ENCODE measurements around the gene GRWD1. TPM values are rescaled to one million over a fixed set of nuclear protein-coding genes. Genes with fewer than 3 reads are reported as not detected.

Gene GRWD1
- total and polyA plus RNA-seq, 2 of the 4 experiments (the other 2 are of a cell fraction), result 22.0 to 22.5 TPM

DNA sequence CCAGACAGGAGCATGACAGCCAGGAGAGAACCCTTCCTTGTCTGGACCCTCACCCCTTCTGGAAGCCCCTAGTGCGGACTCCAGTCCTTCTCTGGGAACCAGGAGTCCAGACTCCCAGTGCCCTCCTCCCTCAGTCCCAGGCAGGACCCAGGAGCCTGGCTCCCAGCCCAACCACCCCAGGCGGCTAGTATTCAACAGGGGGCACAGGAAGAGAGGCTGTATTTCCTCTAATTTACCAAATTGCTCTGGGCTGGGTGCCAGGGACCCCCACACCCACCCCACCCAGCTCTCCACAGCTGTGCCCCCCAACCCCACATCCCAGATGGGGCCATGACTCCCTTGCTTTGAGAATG is 49.0 kb upstream of the GRWD1 start:
- Histone ChIP-seq H3K79me1 (ENCODE audit: low read depth in 1 of 2, low read length in 2 of 2) (no peaks in the 10 kb centered on the region), H2BK5ac (ENCODE audit: low read depth, low read length, poor library complexity, severe bottlenecking) (no peak overlapping the region), H3K4me1 (ENCODE audit: control insufficient read depth, insufficient read depth, low read length) (peaks cover 4% of the 10 kb centered on the region; the same call in 1 of the 2 replicates), H2BK15ac (ENCODE audit: low read depth, low read length) (no peak overlapping the region), H3K9me3 (ENCODE audit: control insufficient read depth, insufficient read depth, low read length) (no peaks in the 10 kb centered on the region), H4K91ac (ENCODE audit: insufficient read depth, low read depth, low read length) (no peak overlapping the region), H3K4ac (ENCODE audit: low read depth, low read length) (no peak overlapping the region), H4K8ac (ENCODE audit: low read depth in 2 of 2, low read length in 2 of 2) (no peak overlapping the region), H2AK9ac (replicated peaks; ENCODE audit: low read depth, low read length, poor library complexity) (no peak overlapping the region), H4K5ac (ENCODE audit: low read depth, low read length) (no peak overlapping the region), H4K20me1 (ENCODE audit: insufficient read depth, low read length) (no peaks in the 10 kb centered on the region; the same call in 1 of the 2 replicates), H3K27me3 (ENCODE audit: control insufficient read depth, insufficient read depth, low read length) (peaks cover 54% of the 10 kb centered on the region), H3K9ac (ENCODE audit: low read depth, low read length) (no peak overlapping the region), H3K27ac (ENCODE audit: insufficient read depth, low read length) (no peak overlapping the region), H2AFZ (replicated peaks; ENCODE audit: low read length, poor library complexity) (no peak overlapping the region), H3K9me1 (ENCODE audit: insufficient read depth, low read length) (peaks cover 3% of the 10 kb centered on the region; the same call in 1 of the 2 replicates), H2AK5ac (ENCODE audit: low read depth, low read length) (no peak overlapping the region), H3K18ac (ENCODE audit: low read depth, low read length) (no peak overlapping the region), H2BK120ac (ENCODE audit: low read depth, low read length) (no peak overlapping the region), H3K23ac (ENCODE audit: low read depth, low read length) (no peak overlapping the region), H3K4me3 (ENCODE audit: insufficient read depth, low read depth, low read length) (no peak overlapping the region), H2BK20ac (ENCODE audit: low read depth, low read length) (no peak overlapping the region), H3K56ac (ENCODE audit: extremely low read depth, insufficient read depth, low read length) (no peak overlapping the region), H3K14ac (replicated peaks; ENCODE audit: low read depth, low read length) (no peak overlapping the region), H3K4me2 (ENCODE audit: low read depth, low read length) (no peak overlapping the region), H3K36me3 (ENCODE audit: control insufficient read depth, insufficient read depth, low read length) (no peaks in the 10 kb centered on the region)
- BruUV-seq (replicated peaks), result no TSS peak
- WGBS, 2 experiments (ENCODE audit: extremely low coverage in 2 of 2, insufficient read length in 1 of 2), result no CpG with 5 or more reads among the region's 2 CpGs
- TF ChIP-seq, protein P1, sequence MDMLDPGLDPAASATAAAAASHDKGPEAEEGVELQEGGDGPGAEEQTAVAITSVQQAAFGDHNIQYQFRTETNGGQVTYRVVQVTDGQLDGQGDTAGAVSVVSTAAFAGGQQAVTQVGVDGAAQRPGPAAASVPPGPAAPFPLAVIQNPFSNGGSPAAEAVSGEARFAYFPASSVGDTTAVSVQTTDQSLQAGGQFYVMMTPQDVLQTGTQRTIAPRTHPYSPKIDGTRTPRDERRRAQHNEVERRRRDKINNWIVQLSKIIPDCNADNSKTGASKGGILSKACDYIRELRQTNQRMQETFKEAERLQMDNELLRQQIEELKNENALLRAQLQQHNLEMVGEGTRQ (IDR thresholded peaks at IDR 0.05; ENCODE audit: low read depth, low read length), result no peak
- TF ChIP-seq MAZ (IDR thresholded peaks at IDR 0.05; ENCODE audit: borderline replicate concordance, low read depth, low read length) (no peak), RFX5 (IDR thresholded peaks at IDR 0.05; ENCODE audit: low read depth, low read length) (no peak), MAFK (IDR thresholded peaks at IDR 0.05; ENCODE audit: low read depth, low read length) (no peak), BHLHE40 (IDR thresholded peaks at IDR 0.05; ENCODE audit: low read depth, low read length) (no peak), CEBPB (IDR thresholded peaks at IDR 0.05; ENCODE audit: low read depth, low read length) (no peak), RCOR1 (IDR thresholded peaks at IDR 0.05; ENCODE audit: insufficient replicate concordance, low read length) (no peak), MXI1 (IDR thresholded peaks at IDR 0.05; ENCODE audit: borderline replicate concordance, low read depth, low read length) (no peak), POLR2A (IDR thresholded peaks at IDR 0.05; ENCODE audit: low read depth, low read length) (no peak), SMC3 (IDR thresholded peaks at IDR 0.05; ENCODE audit: low read depth, low read length) (no peak), CHD1 (IDR thresholded peaks at IDR 0.05; ENCODE audit: low read depth, low read length) (no peak), RAD21 (IDR thresholded peaks at IDR 0.05; ENCODE audit: low read length) (no peak), NFE2L2 (IDR thresholded peaks at IDR 0.05; ENCODE audit: low read depth, low read length) (no peak), FOS (IDR thresholded peaks at IDR 0.05; ENCODE audit: low read depth, low read length) (no peak)
- TF ChIP-seq, protein P2, sequence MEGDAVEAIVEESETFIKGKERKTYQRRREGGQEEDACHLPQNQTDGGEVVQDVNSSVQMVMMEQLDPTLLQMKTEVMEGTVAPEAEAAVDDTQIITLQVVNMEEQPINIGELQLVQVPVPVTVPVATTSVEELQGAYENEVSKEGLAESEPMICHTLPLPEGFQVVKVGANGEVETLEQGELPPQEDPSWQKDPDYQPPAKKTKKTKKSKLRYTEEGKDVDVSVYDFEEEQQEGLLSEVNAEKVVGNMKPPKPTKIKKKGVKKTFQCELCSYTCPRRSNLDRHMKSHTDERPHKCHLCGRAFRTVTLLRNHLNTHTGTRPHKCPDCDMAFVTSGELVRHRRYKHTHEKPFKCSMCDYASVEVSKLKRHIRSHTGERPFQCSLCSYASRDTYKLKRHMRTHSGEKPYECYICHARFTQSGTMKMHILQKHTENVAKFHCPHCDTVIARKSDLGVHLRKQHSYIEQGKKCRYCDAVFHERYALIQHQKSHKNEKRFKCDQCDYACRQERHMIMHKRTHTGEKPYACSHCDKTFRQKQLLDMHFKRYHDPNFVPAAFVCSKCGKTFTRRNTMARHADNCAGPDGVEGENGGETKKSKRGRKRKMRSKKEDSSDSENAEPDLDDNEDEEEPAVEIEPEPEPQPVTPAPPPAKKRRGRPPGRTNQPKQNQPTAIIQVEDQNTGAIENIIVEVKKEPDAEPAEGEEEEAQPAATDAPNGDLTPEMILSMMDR (conservative IDR thresholded peaks at IDR 0.05; ENCODE audit: low read depth, low read length), result no peak
- TF ChIP-seq, protein P3, sequence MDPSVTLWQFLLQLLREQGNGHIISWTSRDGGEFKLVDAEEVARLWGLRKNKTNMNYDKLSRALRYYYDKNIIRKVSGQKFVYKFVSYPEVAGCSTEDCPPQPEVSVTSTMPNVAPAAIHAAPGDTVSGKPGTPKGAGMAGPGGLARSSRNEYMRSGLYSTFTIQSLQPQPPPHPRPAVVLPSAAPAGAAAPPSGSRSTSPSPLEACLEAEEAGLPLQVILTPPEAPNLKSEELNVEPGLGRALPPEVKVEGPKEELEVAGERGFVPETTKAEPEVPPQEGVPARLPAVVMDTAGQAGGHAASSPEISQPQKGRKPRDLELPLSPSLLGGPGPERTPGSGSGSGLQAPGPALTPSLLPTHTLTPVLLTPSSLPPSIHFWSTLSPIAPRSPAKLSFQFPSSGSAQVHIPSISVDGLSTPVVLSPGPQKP (IDR thresholded peaks at IDR 0.05; ENCODE audit: borderline replicate concordance, low read depth, low read length), result no peak
- ChIA-PET POLR2A (ENCODE audit: unreplicated experiment) (no interaction called here), CTCF (no interaction called here)
- in situ Hi-C loops (cut with MboI; ENCODE audit: low sequenced_read_pairs) (no loop called here), intact Hi-C loops (cut with micrococcal nuclease) (loop anchor here (10.0 kb wide), 1 partner anchor 72 kb away; the partner anchor contains the start of gene EMP3), dilution Hi-C loops (cut with HindIII; ENCODE audit: low sequenced_read_pairs, unreplicated experiment) (no loop called here)
- ATAC-seq (ENCODE audit: low read depth), result no peak
- DNase-seq, result no peak
